Measurements from ENCODE around the gene BCL11B. TPM values are rescaled to one million over a fixed set of nuclear protein-coding genes. Genes with fewer than 3 reads are reported as not detected.

BCL11B gene
- polyA plus RNA-seq, 3 donors = 2.4 to 2.7 (median 2.5) TPM

- DNase-seq (ENCODE audit: extremely low read depth in 1 of 11, low read depth in 9 of 11, low spot score in 4 of 11) = no peak
Observed at GRCh38 chr14:99245564-99246511, 26.2 kb downstream of the BCL11B start.

- no peak for DNase-seq (ENCODE audit: extremely low read depth in 1 of 11, low read depth in 9 of 11, low spot score in 4 of 11)
Observed at GRCh38 chr14:99244941-99245563, 26.9 kb downstream of the BCL11B start.

DNA sequence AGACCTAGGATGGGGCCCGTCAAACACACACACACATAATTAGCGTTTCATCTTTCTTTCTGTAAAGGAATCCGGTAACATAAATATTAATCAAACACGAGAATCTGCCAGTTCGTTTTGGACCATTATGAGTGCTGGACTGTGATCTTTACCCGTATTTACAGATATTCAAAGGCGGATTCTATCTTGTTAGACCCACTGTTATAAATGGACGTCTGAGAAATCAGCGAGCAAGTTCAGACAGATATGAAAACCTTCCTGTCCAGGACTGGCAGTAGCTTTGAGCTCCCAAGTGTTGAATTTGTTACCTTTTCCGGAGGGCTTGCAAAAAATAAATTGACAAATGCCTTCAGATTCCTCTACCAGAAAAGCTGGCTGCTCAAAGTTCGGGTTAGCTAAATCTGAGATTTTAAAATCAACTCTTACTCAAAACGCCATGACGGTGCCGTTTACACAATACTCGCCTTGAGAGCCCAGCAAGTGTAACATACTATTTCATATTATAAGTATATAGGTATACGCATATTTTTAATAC is 27.6 kb downstream of the BCL11B start:
- no peak for DNase-seq (ENCODE audit: extremely low read depth in 1 of 11, low read depth in 9 of 11, low spot score in 4 of 11)

DNA sequence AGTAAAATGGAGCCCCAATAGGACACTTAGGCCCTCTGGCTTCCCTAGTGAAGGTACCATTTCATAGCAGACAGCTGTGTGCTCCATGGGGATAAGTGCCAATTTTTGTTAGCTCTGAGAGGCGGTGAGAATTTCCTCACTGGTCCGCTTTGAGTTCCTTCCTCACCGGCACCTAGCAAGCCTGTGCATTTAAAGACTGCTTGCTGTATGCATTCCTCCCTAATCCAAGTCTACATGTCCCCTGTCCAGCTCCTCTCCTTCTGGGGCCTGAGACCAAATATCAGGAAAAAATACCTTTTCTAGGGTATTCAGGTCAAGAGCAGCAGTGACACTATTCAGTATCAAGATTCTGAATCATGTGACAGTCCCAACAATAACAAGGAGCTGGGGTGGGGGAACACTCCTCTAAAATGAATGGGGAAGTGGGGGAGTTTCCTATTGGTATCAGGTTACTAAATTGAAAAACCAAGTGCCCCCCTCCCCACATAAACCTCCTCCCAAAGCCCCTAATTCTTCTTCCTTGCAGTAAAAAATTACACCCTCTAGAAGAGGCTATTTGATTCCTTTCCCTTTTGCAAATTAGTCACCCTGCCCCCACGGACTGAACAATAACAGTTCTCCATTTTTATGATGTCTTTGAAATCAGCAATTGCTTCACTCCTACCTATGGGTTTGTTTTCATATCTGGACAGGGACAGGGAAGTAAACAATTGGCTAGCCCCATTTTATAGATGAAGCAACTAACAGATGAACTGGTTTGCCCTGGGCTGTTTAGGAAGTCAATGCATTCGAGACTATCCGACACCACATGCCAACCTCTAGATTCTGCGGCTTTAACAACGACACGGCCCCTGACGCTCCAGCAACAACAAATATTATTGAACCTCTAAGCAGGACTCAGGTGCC is 28.9 kb downstream of the BCL11B start:
- DNase-seq (ENCODE audit: extremely low read depth in 1 of 11, low read depth in 9 of 11, low spot score in 4 of 11) = no peak

DNA sequence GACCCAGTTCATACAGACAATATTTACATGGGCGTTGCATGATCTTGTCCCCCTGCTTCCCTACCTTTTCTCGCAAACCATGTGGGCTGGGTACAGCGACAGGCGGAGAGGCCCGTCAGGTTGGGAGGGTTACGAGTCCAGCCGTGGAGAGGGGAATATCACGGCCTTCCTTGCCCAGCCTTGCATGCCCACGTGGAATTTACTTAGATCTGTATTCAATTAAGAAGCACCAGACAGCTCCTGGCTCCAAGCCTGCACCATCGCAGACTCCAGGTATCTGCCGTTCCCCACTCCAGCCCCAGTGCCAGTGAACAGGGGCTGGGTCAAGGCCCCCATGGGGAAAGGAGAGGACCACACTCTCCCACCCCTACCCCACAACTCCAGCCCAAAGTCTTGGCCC is 29.8 kb downstream of the BCL11B start:
- no peak for DNase-seq (ENCODE audit: extremely low read depth in 1 of 11, low read depth in 9 of 11, low spot score in 4 of 11)

- DNase-seq (ENCODE audit: extremely low read depth in 1 of 11, low read depth in 9 of 11, low spot score in 4 of 11) = no peak
Observed at GRCh38 chr14:99241325-99242010, 30.5 kb downstream of the BCL11B start.

DNA sequence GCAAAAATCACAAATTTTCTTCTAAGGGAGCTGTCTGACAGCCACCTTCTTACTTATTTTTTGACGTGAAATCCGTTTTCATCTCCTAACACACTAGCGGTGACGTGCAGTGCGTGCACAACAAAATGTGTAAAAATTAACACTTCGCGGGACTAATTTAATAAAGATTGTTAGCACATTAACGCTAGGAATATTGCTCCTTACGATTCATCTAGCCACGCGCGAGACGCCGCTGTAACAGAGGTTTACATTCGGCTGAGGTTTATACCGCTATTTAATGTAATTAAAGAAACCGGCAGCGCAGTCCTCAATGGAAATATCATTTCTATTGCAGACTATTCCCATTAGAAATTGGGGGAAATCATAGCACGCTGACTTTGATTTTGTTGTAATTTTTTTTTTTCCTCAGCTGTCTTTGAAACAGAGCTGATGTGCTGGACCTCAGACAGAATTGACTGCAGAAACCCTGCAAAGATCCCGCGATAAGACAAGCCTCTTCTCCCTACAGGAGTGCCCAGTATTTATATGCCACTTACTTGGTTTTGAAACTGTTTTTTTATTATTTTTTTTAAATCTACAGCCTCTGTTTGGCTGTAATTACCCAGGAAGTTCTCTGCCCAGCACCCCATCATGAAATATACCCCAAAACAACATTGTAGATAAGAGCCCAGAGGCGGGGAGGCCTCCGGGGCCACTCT is 31.2 kb downstream of the BCL11B start:
- DNase-seq (ENCODE audit: extremely low read depth in 1 of 11, low read depth in 9 of 11, low spot score in 4 of 11) = no peak

- no peak for DNase-seq (ENCODE audit: extremely low read depth in 1 of 11, low read depth in 9 of 11, low spot score in 4 of 11)
Observed at GRCh38 chr14:99239661-99240092, 32.3 kb downstream of the BCL11B start.

GRCh38 chr14:99238216-99238615 is 33.8 kb downstream of the BCL11B start:
- no peak for DNase-seq (ENCODE audit: extremely low read depth in 1 of 11, low read depth in 9 of 11, low spot score in 4 of 11)

- DNase-seq (ENCODE audit: extremely low read depth in 1 of 11, low read depth in 9 of 11, low spot score in 4 of 11) = no peak
Observed at GRCh38 chr14:99237288-99237687, 34.7 kb downstream of the BCL11B start.

DNA sequence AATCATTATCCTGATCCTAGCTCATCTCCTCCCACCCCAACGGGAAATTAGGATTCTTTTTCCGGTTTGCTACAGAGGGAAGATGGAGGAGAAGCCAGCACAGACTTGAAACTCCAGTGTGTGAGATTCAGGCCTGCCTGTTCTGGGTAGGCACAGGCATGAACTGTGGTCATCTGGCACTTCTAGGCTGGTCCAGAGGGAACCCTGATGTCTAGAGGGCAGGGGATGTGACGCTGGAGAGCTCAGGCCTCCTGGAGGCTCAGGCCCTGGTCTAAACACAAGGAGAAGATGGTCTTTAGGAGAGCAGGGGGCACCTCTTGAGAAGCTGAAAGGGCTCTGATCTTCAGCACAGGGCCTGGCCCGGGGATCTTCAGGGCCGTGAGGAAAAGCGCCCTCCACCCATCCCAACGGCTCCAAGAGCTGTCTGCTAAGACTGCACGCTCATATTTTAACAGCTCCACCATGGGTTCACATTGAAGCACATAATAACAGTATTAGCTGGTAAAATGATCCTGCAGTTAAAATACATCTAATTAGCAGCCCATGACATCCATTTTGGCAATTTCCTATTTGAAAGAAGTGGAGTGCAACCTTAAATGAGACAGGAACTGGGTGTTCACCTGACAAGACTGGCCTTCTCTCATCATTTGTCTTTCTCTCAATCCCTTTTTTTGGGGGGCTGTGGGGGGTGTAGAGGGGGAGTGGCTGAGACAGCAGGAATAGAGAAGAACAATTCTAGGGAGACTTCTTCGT is 35.4 kb downstream of the BCL11B start:
- no peak for DNase-seq (ENCODE audit: extremely low read depth in 1 of 11, low read depth in 9 of 11, low spot score in 4 of 11)

- no peak for DNase-seq (ENCODE audit: extremely low read depth in 1 of 11, low read depth in 9 of 11, low spot score in 4 of 11)
Observed at GRCh38 chr14:99235582-99236320, 36.2 kb downstream of the BCL11B start.

DNA sequence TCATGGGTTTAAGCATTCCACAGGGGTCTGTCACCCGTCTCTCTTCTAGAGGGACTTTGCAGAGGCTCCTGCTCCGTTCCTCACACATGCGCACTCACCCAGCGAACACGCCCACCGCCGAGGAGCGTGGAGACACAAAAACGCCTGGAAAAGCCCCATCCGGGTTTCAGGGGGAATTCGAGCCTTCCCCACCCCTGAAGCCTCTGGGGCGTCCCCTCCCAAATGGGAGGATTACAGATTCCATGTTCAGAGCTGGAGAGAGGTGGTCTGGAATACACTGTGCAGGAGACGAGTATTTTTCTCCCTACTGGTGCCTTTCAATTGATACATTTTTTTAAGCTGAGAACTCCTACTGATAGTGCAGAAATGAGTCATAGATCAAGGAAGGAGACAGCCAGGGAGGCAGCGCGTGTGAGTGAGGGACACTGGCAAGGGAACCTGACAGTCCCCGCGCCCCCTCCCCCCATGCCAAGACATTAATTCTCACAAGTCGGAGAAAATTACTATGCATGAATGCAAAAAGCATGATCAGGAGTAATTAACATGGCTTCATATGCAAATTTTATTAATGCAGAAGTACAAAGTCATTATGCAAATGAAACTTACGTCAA is 36.9 kb downstream of the BCL11B start:
- DNase-seq (ENCODE audit: extremely low read depth in 1 of 11, low read depth in 9 of 11, low spot score in 4 of 11) = no peak

DNA sequence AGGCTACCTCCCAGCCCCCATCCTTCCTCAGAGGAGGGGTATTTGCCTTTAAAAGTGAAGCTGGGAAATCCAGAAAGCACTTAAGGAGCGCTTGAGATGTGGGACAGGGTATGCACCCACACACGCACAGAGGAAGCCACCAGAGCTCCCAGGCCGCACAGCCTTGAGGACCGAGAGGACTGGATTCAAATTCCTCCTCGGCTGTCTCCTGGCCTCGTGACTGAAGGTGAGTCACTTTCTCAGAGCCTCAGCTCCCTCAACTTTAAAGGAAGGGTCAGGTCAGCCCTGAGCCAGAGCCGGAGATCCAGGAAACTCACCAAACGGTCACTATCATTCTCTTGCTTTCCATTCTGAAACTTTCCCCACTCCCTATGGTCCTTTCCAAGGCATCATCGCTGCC is 37.6 kb downstream of the BCL11B start:
- no peak for DNase-seq (ENCODE audit: extremely low read depth in 1 of 11, low read depth in 9 of 11, low spot score in 4 of 11)

GRCh38 chr14:99233222-99234035 is 38.6 kb downstream of the BCL11B start:
- no peak for DNase-seq (ENCODE audit: extremely low read depth in 1 of 11, low read depth in 9 of 11, low spot score in 4 of 11)
